ENCODE data around the gene SYCP2L.

DNA sequence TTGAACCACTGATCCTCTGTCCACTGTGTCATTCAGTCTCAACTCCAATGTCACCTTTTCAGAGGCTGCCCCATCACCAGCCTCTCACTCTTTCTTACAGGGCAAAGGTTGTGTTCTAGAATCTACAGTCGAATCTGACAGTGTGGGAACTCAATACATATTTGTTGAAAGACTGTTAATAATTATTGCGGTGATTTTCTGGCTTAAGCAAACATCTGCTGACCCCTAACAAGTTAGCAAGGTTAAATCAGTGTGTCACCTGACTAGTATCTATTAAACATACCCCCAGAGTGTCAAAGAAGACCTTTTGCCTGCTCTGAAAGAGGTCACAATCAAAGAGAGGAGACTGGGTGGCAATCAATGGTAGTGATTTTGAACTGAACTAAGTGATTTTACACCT, 115.3 kb downstream of the SYCP2L start:
- TF ChIP-seq POLR2A (IDR thresholded peaks at IDR 0.05; ENCODE audit: low read length) (no peak), GATA1 (IDR thresholded peaks at IDR 0.05; ENCODE audit: low read depth, low read length) (no peak)

Measured in erythroblast (primary cell).